Mucosa of rectum (tissue), 2 donors: ENCODE results near the gene PAM16.

Source experiments
- H3K27ac ChIP-seq, 2 donors: one replicate each; pipeline ENCODE4 v1.7.0; 2013; ENCODE audit warnings: inconsistent platforms in 2 of 2, low read depth in 2 of 2, low read length in 2 of 2
- H3K27me3 ChIP-seq, 2 donors: one replicate each; pipeline ENCODE4 v1.7.0; 2013; ENCODE audit warnings: low read length in 2 of 2; ENCODE audit not compliant: control insufficient read depth in 2 of 2, insufficient read depth in 2 of 2
- H3K36me3 ChIP-seq, 2 donors: one replicate each; pipeline ENCODE4 v1.7.0; 2013; ENCODE audit warnings: low read length in 2 of 2; ENCODE audit not compliant: control insufficient read depth in 2 of 2, insufficient read depth in 2 of 2
- H3K4me1 ChIP-seq, 2 donors: one replicate each; pipeline ENCODE4 v1.7.0; 2013; ENCODE audit warnings: low read length in 2 of 2, mild to moderate bottlenecking in 1 of 2; ENCODE audit not compliant: control insufficient read depth in 2 of 2, insufficient read depth in 2 of 2
- H3K4me3 ChIP-seq, 2 donors: one replicate each; pipeline ENCODE4 v1.7.0; 2013; ENCODE audit warnings: low read length in 2 of 2
- H3K9ac ChIP-seq, 2 donors: one replicate each; pipeline ENCODE4 v1.7.0; 2013; ENCODE audit warnings: low read length in 2 of 2, low read depth in 1 of 2, mild to moderate bottlenecking in 1 of 2
- H3K9me3 ChIP-seq, 2 donors: one replicate each; pipeline ENCODE4 v1.7.0; 2013; ENCODE audit warnings: low read length in 2 of 2; ENCODE audit not compliant: control insufficient read depth in 2 of 2
- donor health status: healthy.
- donor health status: Normal muscosa, but diverticular disease.

PAM16 gene

GRCh38 chr16:4341250-4341649 is 9.9 kb downstream of the PAM16 start:
- no peaks in the 10 kb centered on the region for H3K27me3 ChIP-seq
- H3K4me3 ChIP-seq: no peak overlapping the region
- H3K9ac ChIP-seq: no peak overlapping the region
- H3K27ac ChIP-seq: no peak overlapping the region
- H3K9me3 ChIP-seq: no peaks in the 10 kb centered on the region
- H3K36me3 ChIP-seq: peaks cover 2 to 18% of the 10 kb centered on the region in 2 donors
- H3K4me1 ChIP-seq: no peaks in the 10 kb centered on the region

GRCh38 chr16:4340443-4340842 is 10.7 kb downstream of the PAM16 start:
- Histone ChIP-seq H3K36me3 (peaks cover 2 to 18% of the 10 kb centered on the region in 2 donors), H3K27ac (no peak overlapping the region), H3K27me3 (no peaks in the 10 kb centered on the region), H3K4me1 (no peaks in the 10 kb centered on the region), H3K9me3 (no peaks in the 10 kb centered on the region), H3K4me3 (no peak overlapping the region), H3K9ac (no peak overlapping the region)

GRCh38 chr16:4339909-4340308 is 11.2 kb downstream of the PAM16 start:
- H3K9me3 ChIP-seq: no peaks in the 10 kb centered on the region
- no peak overlapping the region for H3K9ac ChIP-seq
- no peak overlapping the region for H3K27ac ChIP-seq
- no peak overlapping the region for H3K4me3 ChIP-seq
- H3K36me3 ChIP-seq: peaks cover 2 to 18% of the 10 kb centered on the region in 2 donors
- no peaks in the 10 kb centered on the region for H3K27me3 ChIP-seq
- H3K4me1 ChIP-seq: no peaks in the 10 kb centered on the region

- Histone ChIP-seq H3K9me3 (no peaks in the 10 kb centered on the region), H3K36me3 (peaks cover 2 to 18% of the 10 kb centered on the region in 2 donors), H3K27ac (no peak overlapping the region), H3K4me1 (no peaks in the 10 kb centered on the region), H3K9ac (no peak overlapping the region), H3K4me3 (no peak overlapping the region), H3K27me3 (no peaks in the 10 kb centered on the region)
Observed at GRCh38 chr16:4339455-4339854, 11.7 kb downstream of the PAM16 start.

GRCh38 chr16:4338712-4339299 is 12.3 kb downstream of the PAM16 start:
- Histone ChIP-seq H3K9ac (no peak overlapping the region), H3K27me3 (no peaks in the 10 kb centered on the region), H3K9me3 (no peaks in the 10 kb centered on the region), H3K36me3 (peaks cover 2 to 18% of the 10 kb centered on the region in 2 donors), H3K4me1 (no peaks in the 10 kb centered on the region), H3K27ac (no peak overlapping the region), H3K4me3 (no peak overlapping the region)

- H3K27ac ChIP-seq: no peak overlapping the region
- no peak overlapping the region for H3K9ac ChIP-seq
- peaks cover 2 to 18% of the 10 kb centered on the region in 2 donors for H3K36me3 ChIP-seq
- no peak overlapping the region for H3K4me3 ChIP-seq
- H3K4me1 ChIP-seq: no peaks in the 10 kb centered on the region
- H3K27me3 ChIP-seq: peaks cover 0 to 3% of the 10 kb centered on the region in 2 donors
- no peaks in the 10 kb centered on the region for H3K9me3 ChIP-seq
Observed at GRCh38 chr16:4338125-4338582, 13.0 kb downstream of the PAM16 start.

- Histone ChIP-seq H3K4me3 (no peak overlapping the region), H3K27ac (no peak overlapping the region), H3K9ac (no peak overlapping the region), H3K4me1 (no peaks in the 10 kb centered on the region), H3K27me3 (peaks cover 5 to 8% of the 10 kb centered on the region in 2 donors), H3K36me3 (peaks cover 2 to 18% of the 10 kb centered on the region in 2 donors), H3K9me3 (no peaks in the 10 kb centered on the region)
Observed at GRCh38 chr16:4337540-4338088, 13.5 kb downstream of the PAM16 start.

- H3K4me1 ChIP-seq: no peaks in the 10 kb centered on the region
- no peaks in the 10 kb centered on the region for H3K9me3 ChIP-seq
- no peak overlapping the region for H3K4me3 ChIP-seq
- H3K9ac ChIP-seq: no peak overlapping the region
- H3K27me3 ChIP-seq: peaks cover 7 to 14% of the 10 kb centered on the region in 2 donors
- H3K27ac ChIP-seq: no peak overlapping the region
- H3K36me3 ChIP-seq: peaks cover 2 to 18% of the 10 kb centered on the region in 2 donors
Observed at GRCh38 chr16:4336701-4337539, 14.2 kb downstream of the PAM16 start.

- Histone ChIP-seq H3K4me3 (no peak overlapping the region), H3K36me3 (peaks cover 2 to 10% of the 10 kb centered on the region in 2 donors), H3K27ac (no peak overlapping the region)
Observed at GRCh38 chr16:4334724-4335495, 16.2 kb downstream of the PAM16 start.

More at GRCh38 chr16:4334724-4335495, 16.2 kb downstream of the PAM16 start:
- Histone ChIP-seq H3K27me3 (peaks cover 7 to 14% of the 10 kb centered on the region in 2 donors), H3K9ac (no peak overlapping the region), H3K9me3 (no peaks in the 10 kb centered on the region), H3K4me1 (no peaks in the 10 kb centered on the region)
